ENCODE data around the gene RHOB.

DNA sequence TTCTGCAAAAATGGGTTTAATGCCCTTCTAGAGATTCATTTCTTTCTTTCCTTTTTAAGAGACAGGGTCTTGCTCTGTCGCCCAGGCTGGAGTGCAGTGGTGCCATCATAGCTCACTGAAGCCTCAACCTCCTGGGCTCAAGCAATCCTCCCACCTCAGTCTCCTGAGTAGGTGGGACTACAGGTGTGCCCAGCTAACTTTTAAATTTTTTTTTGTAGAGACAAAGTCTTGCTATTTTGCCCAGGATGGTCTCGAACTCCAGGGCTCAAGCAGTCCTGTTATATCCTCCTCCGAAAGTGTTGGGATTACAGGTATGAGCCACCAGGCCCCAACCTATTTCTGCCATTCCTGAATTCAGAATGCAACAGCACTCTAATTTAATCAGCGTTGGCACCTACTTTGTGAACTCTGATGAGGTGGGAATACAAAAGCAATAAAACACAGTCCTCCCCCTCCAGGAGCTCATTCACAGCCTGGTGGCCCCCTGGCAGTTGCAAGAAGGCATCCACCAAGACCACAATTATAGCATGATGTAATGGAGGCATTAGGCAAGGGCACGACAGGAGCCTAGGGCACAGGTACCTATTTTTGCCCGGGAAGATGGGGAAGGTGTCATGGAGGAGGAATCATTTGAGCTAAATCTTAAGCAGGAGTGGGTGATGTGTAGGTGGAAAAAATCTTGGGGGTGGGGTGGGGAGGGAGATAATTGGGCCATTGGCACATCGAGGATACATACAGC, 5.1 kb downstream of the RHOB start:
- TF ChIP-seq, protein P1, sequence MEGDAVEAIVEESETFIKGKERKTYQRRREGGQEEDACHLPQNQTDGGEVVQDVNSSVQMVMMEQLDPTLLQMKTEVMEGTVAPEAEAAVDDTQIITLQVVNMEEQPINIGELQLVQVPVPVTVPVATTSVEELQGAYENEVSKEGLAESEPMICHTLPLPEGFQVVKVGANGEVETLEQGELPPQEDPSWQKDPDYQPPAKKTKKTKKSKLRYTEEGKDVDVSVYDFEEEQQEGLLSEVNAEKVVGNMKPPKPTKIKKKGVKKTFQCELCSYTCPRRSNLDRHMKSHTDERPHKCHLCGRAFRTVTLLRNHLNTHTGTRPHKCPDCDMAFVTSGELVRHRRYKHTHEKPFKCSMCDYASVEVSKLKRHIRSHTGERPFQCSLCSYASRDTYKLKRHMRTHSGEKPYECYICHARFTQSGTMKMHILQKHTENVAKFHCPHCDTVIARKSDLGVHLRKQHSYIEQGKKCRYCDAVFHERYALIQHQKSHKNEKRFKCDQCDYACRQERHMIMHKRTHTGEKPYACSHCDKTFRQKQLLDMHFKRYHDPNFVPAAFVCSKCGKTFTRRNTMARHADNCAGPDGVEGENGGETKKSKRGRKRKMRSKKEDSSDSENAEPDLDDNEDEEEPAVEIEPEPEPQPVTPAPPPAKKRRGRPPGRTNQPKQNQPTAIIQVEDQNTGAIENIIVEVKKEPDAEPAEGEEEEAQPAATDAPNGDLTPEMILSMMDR (IDR thresholded peaks at IDR 0.05; ENCODE audit: poor library complexity), result no peak
- TF ChIP-seq EZH2 (IDR thresholded peaks at IDR 0.05; ENCODE audit: borderline replicate concordance), result no peak

All from hepatocyte (in vitro differentiated cells).